ENCODE results near the gene CPEB3.

CPEB3 gene

DNA sequence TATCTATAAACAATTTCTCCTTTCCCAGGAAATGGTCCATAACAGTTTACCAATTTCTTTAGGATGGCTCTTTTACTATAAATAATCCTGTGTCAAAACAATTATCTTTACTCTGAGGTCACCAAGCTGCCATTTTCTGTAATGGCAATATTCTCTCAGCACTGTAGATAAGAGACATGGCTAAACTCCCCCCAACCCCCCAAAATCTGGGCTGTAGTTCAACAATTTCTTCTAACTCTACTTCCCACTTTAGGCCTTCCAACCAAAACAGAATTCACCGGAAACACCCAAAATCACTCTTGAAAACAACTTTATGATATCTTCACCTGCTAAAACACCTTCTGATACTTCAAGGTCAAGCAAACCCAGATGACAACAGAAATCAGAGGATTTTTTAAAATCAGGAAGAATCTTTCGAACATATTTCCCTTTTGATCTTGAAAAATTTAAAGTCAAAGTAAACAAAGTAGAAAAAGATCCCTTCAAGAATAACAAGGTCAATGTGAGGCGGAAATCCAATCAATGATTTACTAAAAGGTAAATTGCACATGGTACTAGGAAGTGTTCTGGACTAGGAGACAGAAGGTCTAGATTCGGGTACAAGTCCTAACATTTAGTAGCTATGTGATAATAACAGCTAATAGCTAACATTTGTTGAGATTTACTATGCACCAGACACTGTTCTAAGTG is 176.8 kb downstream of the CPEB3 start:
- TF ChIP-seq, protein P1, sequence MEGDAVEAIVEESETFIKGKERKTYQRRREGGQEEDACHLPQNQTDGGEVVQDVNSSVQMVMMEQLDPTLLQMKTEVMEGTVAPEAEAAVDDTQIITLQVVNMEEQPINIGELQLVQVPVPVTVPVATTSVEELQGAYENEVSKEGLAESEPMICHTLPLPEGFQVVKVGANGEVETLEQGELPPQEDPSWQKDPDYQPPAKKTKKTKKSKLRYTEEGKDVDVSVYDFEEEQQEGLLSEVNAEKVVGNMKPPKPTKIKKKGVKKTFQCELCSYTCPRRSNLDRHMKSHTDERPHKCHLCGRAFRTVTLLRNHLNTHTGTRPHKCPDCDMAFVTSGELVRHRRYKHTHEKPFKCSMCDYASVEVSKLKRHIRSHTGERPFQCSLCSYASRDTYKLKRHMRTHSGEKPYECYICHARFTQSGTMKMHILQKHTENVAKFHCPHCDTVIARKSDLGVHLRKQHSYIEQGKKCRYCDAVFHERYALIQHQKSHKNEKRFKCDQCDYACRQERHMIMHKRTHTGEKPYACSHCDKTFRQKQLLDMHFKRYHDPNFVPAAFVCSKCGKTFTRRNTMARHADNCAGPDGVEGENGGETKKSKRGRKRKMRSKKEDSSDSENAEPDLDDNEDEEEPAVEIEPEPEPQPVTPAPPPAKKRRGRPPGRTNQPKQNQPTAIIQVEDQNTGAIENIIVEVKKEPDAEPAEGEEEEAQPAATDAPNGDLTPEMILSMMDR (IDR thresholded peaks at IDR 0.05; ENCODE audit: unreplicated experiment in 3 of 3) = no peak
- H3K4me1 Mint-ChIP-seq = peaks cover 4% of the 10 kb centered on the region
- H3K4me3 Mint-ChIP-seq = no peak overlapping the region
- no peaks in the 10 kb centered on the region for H3K27me3 Mint-ChIP-seq (ENCODE audit: low read depth)
- no peaks in the 10 kb centered on the region for H3K9me3 Mint-ChIP-seq
- peak overlapping the region in 2 of 3 experiments; percentile 2 to 37 for H3K27ac Mint-ChIP-seq
- peaks cover 3% of the 10 kb centered on the region for H3K36me3 Mint-ChIP-seq (ENCODE audit: low read depth)

DNA sequence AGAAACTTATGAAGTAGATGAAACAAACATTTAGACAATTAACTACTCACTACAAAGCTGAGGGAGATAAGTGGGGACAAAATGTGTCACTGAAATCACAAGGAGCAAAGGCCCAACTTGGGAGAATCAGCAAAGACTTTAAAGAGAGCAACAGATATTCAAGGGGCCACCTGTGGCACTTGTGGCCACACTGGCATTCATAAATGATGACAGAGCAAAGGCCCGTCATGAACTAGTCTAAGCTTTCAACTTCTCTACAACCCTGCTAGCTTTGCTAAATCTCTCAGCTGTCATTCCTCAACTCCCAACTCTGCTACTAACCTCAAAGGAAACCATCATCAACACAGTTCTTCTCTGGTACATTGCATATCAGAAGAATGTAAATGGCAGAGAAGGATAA is 178.4 kb downstream of the CPEB3 start:
- no peaks in the 10 kb centered on the region for H3K27me3 Mint-ChIP-seq (ENCODE audit: low read depth)
- no peak overlapping the region for H3K4me3 Mint-ChIP-seq
- H3K27ac Mint-ChIP-seq = no peak overlapping the region
- H3K36me3 Mint-ChIP-seq (ENCODE audit: low read depth) = peaks cover 3% of the 10 kb centered on the region
- H3K4me1 Mint-ChIP-seq = peaks cover 4% of the 10 kb centered on the region
- H3K9me3 Mint-ChIP-seq = no peaks in the 10 kb centered on the region
- TF ChIP-seq, protein P1 (IDR thresholded peaks at IDR 0.05; ENCODE audit: unreplicated experiment in 3 of 3) = no peak

DNA sequence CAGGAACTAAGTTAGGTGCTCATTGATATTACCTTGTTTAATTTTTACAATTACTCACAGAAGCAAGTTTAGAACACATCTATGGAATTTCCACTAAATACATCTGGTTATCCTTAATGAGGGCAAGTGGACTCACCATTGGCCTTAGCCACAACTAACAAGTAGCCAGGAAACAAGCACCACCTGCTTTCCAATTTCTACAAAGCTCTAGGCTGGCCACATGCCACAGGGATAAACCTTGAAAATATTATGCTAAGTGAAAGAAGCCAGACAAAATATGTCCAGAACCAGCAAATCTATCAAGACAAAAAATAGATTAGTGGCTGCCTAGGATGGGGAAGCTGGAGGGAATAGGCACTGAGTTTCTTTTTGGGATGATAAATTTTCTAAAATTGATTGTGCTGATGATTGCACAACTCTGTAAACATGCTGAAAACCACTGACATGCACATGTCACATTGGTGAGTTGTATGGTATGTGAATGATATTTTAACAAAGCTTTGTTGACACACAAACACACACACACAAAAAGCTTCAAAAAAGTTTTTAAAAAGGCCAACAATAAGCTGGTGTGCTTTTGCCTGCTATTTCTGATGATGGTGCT is 179.4 kb downstream of the CPEB3 start:
- Mint-ChIP-seq H3K27me3 (ENCODE audit: low read depth) (no peaks in the 10 kb centered on the region), H3K27ac (no peak overlapping the region), H3K4me1 (peaks cover 4% of the 10 kb centered on the region), H3K36me3 (ENCODE audit: low read depth) (no peaks in the 10 kb centered on the region), H3K4me3 (no peak overlapping the region), H3K9me3 (no peaks in the 10 kb centered on the region)
- TF ChIP-seq, protein P1 (IDR thresholded peaks at IDR 0.05; ENCODE audit: unreplicated experiment in 3 of 3) = no peak

DNA sequence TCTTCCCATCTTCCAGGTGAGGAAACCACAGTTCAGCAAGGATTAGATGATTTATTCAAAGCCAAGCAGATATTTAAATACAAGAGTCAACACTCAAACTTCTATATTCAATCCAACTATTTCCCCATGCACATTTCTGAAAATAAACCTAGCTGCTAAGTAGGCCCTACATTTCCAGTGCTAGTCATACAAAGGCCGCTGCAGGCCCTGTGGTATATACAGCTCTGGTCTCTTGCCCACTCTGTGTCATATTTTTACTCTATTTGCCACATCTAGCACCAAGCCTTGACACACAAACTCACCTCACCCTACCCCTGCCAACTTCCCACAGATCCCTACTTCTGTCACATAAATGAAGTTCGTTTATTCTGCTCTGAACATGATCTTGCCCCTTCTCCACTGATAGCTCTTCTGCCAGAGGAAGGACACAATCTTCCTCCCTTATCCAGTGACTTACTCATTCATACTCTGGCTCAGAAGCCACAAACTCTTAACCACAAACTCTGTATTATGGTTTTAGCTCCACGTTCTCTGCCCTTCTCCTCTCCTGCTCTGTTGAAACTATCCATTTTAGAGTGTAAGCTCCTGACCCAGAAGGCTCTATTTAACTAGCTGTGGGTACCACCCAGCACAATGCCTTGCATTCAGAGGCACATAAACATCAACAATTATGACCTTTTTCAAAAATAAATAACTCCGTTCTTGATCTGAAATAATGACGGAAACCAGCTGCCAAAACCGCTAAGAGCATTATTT is 180.7 kb downstream of the CPEB3 start:
- no peaks in the 10 kb centered on the region for H3K36me3 Mint-ChIP-seq (ENCODE audit: low read depth)
- no peaks in the 10 kb centered on the region for H3K9me3 Mint-ChIP-seq

DNA sequence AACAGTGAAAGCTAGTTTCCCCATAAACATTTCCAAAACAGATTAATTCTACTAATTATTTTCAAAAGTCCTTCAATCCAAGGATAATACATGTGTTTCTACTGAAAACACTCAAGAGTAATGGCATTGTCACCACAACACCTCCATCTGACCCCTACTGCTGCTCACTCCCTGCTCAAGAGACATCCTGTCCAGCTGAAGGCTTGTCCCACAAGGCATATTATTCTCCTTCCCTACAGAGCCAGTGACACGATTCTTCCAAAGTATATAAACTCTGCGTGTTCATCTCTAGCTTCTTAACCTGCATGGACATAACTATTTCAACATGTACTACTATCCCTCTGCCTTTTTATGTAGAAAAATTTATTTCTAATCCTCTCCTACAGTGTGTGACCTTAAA is 182.1 kb downstream of the CPEB3 start:
- TF ChIP-seq, protein P1 (IDR thresholded peaks at IDR 0.05; ENCODE audit: unreplicated experiment in 3 of 3) = no peak
- Mint-ChIP-seq H3K4me1 (no peaks in the 10 kb centered on the region), H3K36me3 (ENCODE audit: low read depth) (no peaks in the 10 kb centered on the region), H3K27ac (no peak overlapping the region), H3K9me3 (no peaks in the 10 kb centered on the region), H3K27me3 (ENCODE audit: low read depth) (no peaks in the 10 kb centered on the region), H3K4me3 (no peak overlapping the region)

More for the DNA sequence above, 180.7 kb downstream of the CPEB3 start:
- Mint-ChIP-seq H3K27ac (no peak overlapping the region), H3K4me1 (peaks cover 4% of the 10 kb centered on the region), H3K27me3 (ENCODE audit: low read depth) (no peaks in the 10 kb centered on the region), H3K4me3 (no peak overlapping the region)
- TF ChIP-seq, protein P1 (IDR thresholded peaks at IDR 0.05; ENCODE audit: unreplicated experiment in 3 of 3) = no peak
